ENCODE measurements around the gene CRABP1.

CRABP1 gene

DNA sequence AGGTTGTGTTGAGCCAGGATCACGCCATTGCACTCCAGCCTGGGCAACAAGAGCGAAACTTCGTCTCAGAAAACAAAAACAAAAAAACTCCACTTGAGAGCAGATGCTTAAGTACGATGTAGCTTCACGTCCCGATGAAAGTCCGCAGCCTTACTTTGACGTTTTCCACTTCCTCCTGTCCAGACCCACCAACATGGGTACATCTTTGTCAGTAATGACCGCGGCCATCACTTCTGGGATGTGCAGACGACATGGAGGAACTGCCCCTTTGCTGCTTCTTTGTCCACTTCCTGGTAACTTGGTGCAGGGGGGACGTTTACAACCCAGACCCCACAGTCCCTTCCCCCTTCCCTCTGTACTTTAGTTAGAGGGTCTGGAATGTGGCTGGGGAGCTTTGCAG, 48.7 kb downstream of the CRABP1 start:
- Histone ChIP-seq H2AFZ (ENCODE audit: low read depth, low read length, severe bottlenecking) (no peak overlapping the region), H3K27ac (ENCODE audit: low read depth, low read length) (no peak overlapping the region), H3K9ac (ENCODE audit: low read length) (no peak overlapping the region), H4K20me1 (ENCODE audit: low read depth, low read length) (no peaks in the 10 kb centered on the region), H3K79me2 (ENCODE audit: insufficient read depth, low read length) (no peaks in the 10 kb centered on the region), H3K36me3 (ENCODE audit: low read length) (no peaks in the 10 kb centered on the region), H3K27me3 (ENCODE audit: low read length) (no peaks in the 10 kb centered on the region), H3K4me3 (ENCODE audit: insufficient read depth, low read length, poor library complexity, severe bottlenecking) (no peak overlapping the region), H3K9me3 (ENCODE audit: insufficient read depth, low read length) (no peaks in the 10 kb centered on the region), H3K9me2 (replicated peaks; ENCODE audit: insufficient read depth, low read length) (no peaks in the 10 kb centered on the region), H3F3A (ENCODE audit: insufficient read depth) (no peaks in the 10 kb centered on the region), H3K4me2 (ENCODE audit: low read depth, low read length, poor library complexity, severe bottlenecking) (no peak overlapping the region)
- no peak for TF ChIP-seq EZH2phosphoT487 (conservative IDR thresholded peaks at IDR 0.05; ENCODE audit: low read length)
- TF ChIP-seq, protein P1, sequence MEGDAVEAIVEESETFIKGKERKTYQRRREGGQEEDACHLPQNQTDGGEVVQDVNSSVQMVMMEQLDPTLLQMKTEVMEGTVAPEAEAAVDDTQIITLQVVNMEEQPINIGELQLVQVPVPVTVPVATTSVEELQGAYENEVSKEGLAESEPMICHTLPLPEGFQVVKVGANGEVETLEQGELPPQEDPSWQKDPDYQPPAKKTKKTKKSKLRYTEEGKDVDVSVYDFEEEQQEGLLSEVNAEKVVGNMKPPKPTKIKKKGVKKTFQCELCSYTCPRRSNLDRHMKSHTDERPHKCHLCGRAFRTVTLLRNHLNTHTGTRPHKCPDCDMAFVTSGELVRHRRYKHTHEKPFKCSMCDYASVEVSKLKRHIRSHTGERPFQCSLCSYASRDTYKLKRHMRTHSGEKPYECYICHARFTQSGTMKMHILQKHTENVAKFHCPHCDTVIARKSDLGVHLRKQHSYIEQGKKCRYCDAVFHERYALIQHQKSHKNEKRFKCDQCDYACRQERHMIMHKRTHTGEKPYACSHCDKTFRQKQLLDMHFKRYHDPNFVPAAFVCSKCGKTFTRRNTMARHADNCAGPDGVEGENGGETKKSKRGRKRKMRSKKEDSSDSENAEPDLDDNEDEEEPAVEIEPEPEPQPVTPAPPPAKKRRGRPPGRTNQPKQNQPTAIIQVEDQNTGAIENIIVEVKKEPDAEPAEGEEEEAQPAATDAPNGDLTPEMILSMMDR (IDR thresholded peaks at IDR 0.05; ENCODE audit: insufficient read depth, low read length, poor library complexity, severe bottlenecking): no peak

DNA sequence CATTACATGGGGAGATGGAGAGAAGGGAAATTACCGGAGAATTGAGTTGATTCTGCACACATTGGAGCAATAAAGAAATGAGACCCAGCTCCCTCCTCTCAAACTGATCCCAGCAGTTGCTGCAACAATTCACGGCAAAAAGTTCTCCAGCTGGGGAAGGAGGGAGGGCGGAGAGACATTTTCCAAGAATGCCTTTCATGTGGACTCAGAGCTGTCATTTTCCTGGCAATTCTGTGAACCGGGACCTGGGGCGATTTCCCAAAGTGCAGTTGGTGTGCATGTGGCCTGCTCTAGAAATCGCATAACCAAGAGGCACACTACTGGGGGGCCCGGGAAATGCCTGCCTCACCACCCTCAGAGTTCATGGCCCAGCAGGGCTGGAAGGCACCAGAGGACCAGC, 49.2 kb downstream of the CRABP1 start:
- no peaks in the 10 kb centered on the region for H3K9me2 ChIP-seq (replicated peaks; ENCODE audit: insufficient read depth, low read length)
- no peaks in the 10 kb centered on the region for H4K20me1 ChIP-seq (ENCODE audit: low read depth, low read length)
- H3K4me2 ChIP-seq (ENCODE audit: low read depth, low read length, poor library complexity, severe bottlenecking): no peak overlapping the region
- no peaks in the 10 kb centered on the region for H3K36me3 ChIP-seq (ENCODE audit: low read length)
- TF ChIP-seq, protein P1 (IDR thresholded peaks at IDR 0.05; ENCODE audit: insufficient read depth, low read length, poor library complexity, severe bottlenecking): no peak
- no peak for TF ChIP-seq EZH2phosphoT487 (conservative IDR thresholded peaks at IDR 0.05; ENCODE audit: low read length)
- H3K4me3 ChIP-seq (ENCODE audit: insufficient read depth, low read length, poor library complexity, severe bottlenecking): no peak overlapping the region
- H3F3A ChIP-seq (ENCODE audit: insufficient read depth): no peaks in the 10 kb centered on the region
- no peak overlapping the region for H3K9ac ChIP-seq (ENCODE audit: low read length)
- H3K27ac ChIP-seq (ENCODE audit: low read depth, low read length): no peak overlapping the region
- H3K27me3 ChIP-seq (ENCODE audit: low read length): no peaks in the 10 kb centered on the region
- H3K79me2 ChIP-seq (ENCODE audit: insufficient read depth, low read length): no peaks in the 10 kb centered on the region
- no peak overlapping the region for H2AFZ ChIP-seq (ENCODE audit: low read depth, low read length, severe bottlenecking)
- no peaks in the 10 kb centered on the region for H3K9me3 ChIP-seq (ENCODE audit: insufficient read depth, low read length)

DNA sequence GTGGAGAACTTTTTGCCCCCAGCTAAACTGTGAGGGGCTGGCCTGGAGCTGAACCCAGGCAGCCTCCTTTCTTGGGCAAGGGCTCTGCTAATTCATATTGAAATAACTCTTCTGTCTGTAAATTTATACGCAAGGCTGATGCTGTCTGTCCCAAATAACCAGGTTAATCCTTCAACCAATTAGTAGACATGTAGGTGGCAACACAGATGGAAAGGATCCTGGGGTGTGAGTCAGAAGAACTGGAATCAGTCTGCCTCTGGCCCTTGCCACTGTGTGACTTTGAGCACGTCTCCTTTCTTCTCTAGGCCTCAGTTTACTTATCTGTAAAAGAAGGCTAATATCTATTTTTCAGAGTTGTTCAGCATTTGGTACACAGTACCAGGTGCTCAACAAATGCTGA, 49.6 kb downstream of the CRABP1 start:
- no peaks in the 10 kb centered on the region for H3K27me3 ChIP-seq (ENCODE audit: low read length)

More for the DNA sequence above, 49.6 kb downstream of the CRABP1 start:
- Histone ChIP-seq H4K20me1 (ENCODE audit: low read depth, low read length) (no peaks in the 10 kb centered on the region), H3K36me3 (ENCODE audit: low read length) (no peaks in the 10 kb centered on the region), H2AFZ (ENCODE audit: low read depth, low read length, severe bottlenecking) (no peak overlapping the region), H3K4me2 (ENCODE audit: low read depth, low read length, poor library complexity, severe bottlenecking) (no peak overlapping the region), H3K79me2 (ENCODE audit: insufficient read depth, low read length) (no peaks in the 10 kb centered on the region), H3K9me3 (ENCODE audit: insufficient read depth, low read length) (no peaks in the 10 kb centered on the region), H3K9me2 (replicated peaks; ENCODE audit: insufficient read depth, low read length) (no peaks in the 10 kb centered on the region), H3K4me3 (ENCODE audit: insufficient read depth, low read length, poor library complexity, severe bottlenecking) (no peak overlapping the region), H3F3A (ENCODE audit: insufficient read depth) (no peaks in the 10 kb centered on the region), H3K27ac (ENCODE audit: low read depth, low read length) (no peak overlapping the region), H3K9ac (ENCODE audit: low read length) (no peak overlapping the region)
- no peak for TF ChIP-seq EZH2phosphoT487 (conservative IDR thresholded peaks at IDR 0.05; ENCODE audit: low read length)
- TF ChIP-seq, protein P1 (IDR thresholded peaks at IDR 0.05; ENCODE audit: insufficient read depth, low read length, poor library complexity, severe bottlenecking): no peak
